Measurements from ENCODE around the gene HSPH1. TPM values are rescaled to one million over a fixed set of nuclear protein-coding genes. Genes with fewer than 3 reads are reported as not detected.

The HSPH1 gene
- total RNA-seq, 3 donors from 2014 or later, result 36.3 to 109 (median 53.1) TPM

DNA sequence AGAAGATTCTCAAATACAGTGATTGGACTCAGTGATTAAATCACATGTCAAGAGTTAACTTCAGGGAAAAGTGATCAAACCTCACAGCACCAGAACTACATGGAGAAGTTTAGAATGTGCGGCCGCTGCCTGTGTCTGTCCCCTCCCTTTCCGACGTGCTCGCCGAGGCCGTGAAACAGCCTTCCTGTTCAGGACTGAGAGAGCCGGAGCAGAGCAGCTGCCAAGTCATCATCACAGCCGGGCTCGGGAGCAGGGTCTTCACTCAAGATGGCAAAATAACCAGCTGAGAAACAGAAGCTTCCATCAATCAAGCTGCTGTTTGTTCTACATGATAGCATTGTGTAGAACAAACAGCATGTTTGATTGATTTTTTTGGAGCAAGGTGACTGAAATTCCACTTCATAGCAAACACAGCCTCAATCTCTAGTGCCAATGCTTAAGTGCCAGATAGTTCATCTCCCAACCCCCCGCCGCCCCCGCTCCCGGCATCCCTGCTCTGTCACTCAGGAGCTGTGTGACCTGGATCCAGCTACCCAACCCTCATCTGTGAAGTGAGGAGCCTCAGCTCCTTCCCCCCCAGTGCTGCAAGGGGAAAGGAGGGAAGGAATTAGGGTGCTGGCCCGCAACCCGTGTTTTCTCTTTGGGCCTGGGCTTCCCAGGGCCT, 70.6 kb downstream of the HSPH1 start:
- TF ChIP-seq POLR2AphosphoS5 (IDR thresholded peaks at IDR 0.05), result no peak
- no peak for TF ChIP-seq POLR2A (IDR thresholded peaks at IDR 0.05)
- TF ChIP-seq, protein P1, sequence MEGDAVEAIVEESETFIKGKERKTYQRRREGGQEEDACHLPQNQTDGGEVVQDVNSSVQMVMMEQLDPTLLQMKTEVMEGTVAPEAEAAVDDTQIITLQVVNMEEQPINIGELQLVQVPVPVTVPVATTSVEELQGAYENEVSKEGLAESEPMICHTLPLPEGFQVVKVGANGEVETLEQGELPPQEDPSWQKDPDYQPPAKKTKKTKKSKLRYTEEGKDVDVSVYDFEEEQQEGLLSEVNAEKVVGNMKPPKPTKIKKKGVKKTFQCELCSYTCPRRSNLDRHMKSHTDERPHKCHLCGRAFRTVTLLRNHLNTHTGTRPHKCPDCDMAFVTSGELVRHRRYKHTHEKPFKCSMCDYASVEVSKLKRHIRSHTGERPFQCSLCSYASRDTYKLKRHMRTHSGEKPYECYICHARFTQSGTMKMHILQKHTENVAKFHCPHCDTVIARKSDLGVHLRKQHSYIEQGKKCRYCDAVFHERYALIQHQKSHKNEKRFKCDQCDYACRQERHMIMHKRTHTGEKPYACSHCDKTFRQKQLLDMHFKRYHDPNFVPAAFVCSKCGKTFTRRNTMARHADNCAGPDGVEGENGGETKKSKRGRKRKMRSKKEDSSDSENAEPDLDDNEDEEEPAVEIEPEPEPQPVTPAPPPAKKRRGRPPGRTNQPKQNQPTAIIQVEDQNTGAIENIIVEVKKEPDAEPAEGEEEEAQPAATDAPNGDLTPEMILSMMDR (IDR thresholded peaks at IDR 0.05), result no peak

DNA sequence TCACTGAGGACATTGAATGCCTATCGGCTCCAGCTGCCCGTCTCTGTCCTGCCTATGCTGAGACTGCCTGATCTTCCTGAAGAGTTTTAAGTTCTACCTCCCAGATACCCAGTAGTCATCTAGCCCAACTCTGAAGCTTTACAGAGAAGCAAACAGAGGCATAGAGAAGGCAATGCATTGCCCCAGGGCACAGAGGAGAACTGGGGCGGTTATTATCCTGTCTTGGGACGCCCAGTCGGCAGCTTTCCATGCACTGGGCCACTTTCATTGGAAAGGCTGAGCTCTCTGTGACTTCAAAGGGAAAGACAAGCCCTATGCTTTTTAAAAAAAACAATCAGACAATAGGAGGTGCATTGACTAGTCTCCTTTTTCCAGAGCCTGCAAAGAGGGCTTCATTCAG, 71.6 kb downstream of the HSPH1 start:
- TF ChIP-seq, protein P1 (IDR thresholded peaks at IDR 0.05), result no peak
- TF ChIP-seq POLR2AphosphoS5 (IDR thresholded peaks at IDR 0.05) (no peak), POLR2A (IDR thresholded peaks at IDR 0.05) (no peak)
- intact Hi-C loops (cut with DNase I; ENCODE audit: low total_unique reads), result no loop called here
- Histone ChIP-seq H3K27ac (no peak overlapping the region), H3K27me3 (no peaks in the 10 kb centered on the region), H3K36me3 (no peaks in the 10 kb centered on the region), H3K9me3 (no peaks in the 10 kb centered on the region), H3K4me3 (no peak overlapping the region), H3K4me1 (no peaks in the 10 kb centered on the region)
- no peak for DNase-seq (ENCODE audit: low spot score in 2 of 2)

More for the DNA sequence above, 70.6 kb downstream of the HSPH1 start:
- Histone ChIP-seq H3K27ac (no peak overlapping the region), H3K27me3 (no peaks in the 10 kb centered on the region), H3K36me3 (no peaks in the 10 kb centered on the region), H3K4me3 (no peak overlapping the region), H3K4me1 (no peaks in the 10 kb centered on the region), H3K9me3 (no peaks in the 10 kb centered on the region)
- no peak for DNase-seq (ENCODE audit: low spot score in 2 of 2)
- intact Hi-C loops (cut with DNase I; ENCODE audit: low total_unique reads), result loop anchor here (1.0 kb wide), 1 partner anchor 13 kb away; no protein-coding TSS in a partner anchor

DNA sequence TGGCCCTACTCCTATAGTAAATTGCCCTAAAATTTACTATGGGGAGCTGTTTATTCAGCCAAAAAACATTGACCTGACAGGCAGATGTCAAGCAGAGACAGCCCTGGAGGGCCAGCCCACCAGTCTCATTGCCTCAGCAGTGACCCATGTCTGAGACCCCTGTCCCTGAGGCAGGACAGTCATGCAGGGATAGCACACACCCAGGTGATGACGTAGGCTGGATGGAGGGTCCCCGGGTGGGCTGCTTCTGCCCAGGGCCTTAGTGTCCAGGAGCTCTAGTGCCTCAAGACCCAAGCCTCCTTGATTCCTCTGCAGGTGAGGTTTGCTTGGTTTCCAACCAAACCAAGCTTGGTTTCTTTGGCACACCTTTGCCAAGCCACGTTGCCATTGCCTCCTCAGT, 72.1 kb downstream of the HSPH1 start:
- Histone ChIP-seq H3K9me3 (no peaks in the 10 kb centered on the region), H3K36me3 (no peaks in the 10 kb centered on the region), H3K4me1 (no peaks in the 10 kb centered on the region), H3K27ac (no peak overlapping the region), H3K27me3 (no peaks in the 10 kb centered on the region), H3K4me3 (no peak overlapping the region)
- no peak for DNase-seq (ENCODE audit: low spot score in 2 of 2)
- TF ChIP-seq, protein P1 (IDR thresholded peaks at IDR 0.05), result no peak
- TF ChIP-seq POLR2AphosphoS5 (IDR thresholded peaks at IDR 0.05) (no peak), POLR2A (IDR thresholded peaks at IDR 0.05) (no peak)
- intact Hi-C loops (cut with DNase I; ENCODE audit: low total_unique reads), result no loop called here

DNA sequence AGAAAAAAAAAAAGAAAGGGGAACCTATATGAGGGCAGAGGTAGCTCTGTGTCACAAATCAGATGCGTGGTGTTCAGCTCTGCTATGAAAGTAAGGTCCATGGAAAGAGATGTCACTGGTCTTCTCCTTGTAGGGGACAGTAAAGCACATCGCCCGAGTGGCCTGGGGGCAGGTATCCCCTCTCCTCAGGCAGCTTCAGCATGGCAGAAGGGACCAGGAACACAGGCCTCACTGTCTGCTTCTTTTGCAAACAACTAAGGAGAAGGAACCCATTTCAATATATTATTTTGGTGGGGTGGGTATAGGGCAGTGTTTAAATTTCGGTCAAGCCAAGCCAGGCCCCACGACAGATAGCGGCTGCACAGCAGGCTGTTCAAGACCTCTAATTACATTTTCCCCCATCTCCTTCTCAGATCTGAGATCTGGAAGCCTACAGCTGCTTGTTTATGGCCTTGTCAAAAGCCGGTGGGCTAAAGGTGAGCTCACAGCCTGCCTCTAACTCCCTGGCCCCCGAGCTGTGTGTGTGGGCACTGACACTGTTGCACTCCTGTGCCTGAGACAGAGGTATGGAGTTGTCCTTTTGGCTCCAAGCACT, 72.8 kb downstream of the HSPH1 start:
- no peak overlapping the region for H3K27ac ChIP-seq
- no peaks in the 10 kb centered on the region for H3K9me3 ChIP-seq
- TF ChIP-seq POLR2AphosphoS5 (IDR thresholded peaks at IDR 0.05) (no peak), POLR2A (IDR thresholded peaks at IDR 0.05) (no peak)
- TF ChIP-seq, protein P1 (IDR thresholded peaks at IDR 0.05), result no peak
- intact Hi-C loops (cut with DNase I; ENCODE audit: low total_unique reads), result no loop called here
- H3K4me3 ChIP-seq, result no peak overlapping the region
- H3K4me1 ChIP-seq, result no peaks in the 10 kb centered on the region
- H3K36me3 ChIP-seq, result no peaks in the 10 kb centered on the region
- no peak for DNase-seq (ENCODE audit: low spot score in 2 of 2)
- no peaks in the 10 kb centered on the region for H3K27me3 ChIP-seq

Other genes starting within 250 kb of the HSPH1 start
- gene TEX26, start 229.2 kb downstream of the HSPH1 start, total RNA-seq, result under 1 TPM in 2 of 3 donors, not detected in 1; 0.48 to 0.59 TPM
- gene B3GLCT, start 38.1 kb upstream of the HSPH1 start, total RNA-seq, result 10 to 100 TPM in 2 of 3 donors, 1 to 10 TPM in 1; 7.5 to 19.2 (median 10.5) TPM

All from breast epithelium (tissue), 4 donors.